PFSK-1 (cell line): ENCODE results near the gene DOCK1.

Experiments used
- POLR2AphosphoS5 ChIP-seq: IDR thresholded peaks from 2 replicates; pipeline ENCODE4 v1.6.1; 2012; ENCODE audit warnings: low read depth, mild to moderate bottlenecking, control low read depth, low read length, moderate library complexity
- TAF1 ChIP-seq: IDR thresholded peaks from 2 replicates; pipeline ENCODE4 v1.6.1; 2012; ENCODE audit warnings: low read length, control low read depth, borderline replicate concordance; ENCODE audit not compliant: insufficient read depth

GRCh38 chr10:126877390-126877789, 27.8 kb upstream of the DOCK1 start:
- no peak for TF ChIP-seq TAF1
- TF ChIP-seq POLR2AphosphoS5 = no peak
